ENCODE data around the gene LYL1.
A peak's percentile ranks its signal among the peaks of the same experiment; 100 is the strongest.

The LYL1 gene

DNA sequence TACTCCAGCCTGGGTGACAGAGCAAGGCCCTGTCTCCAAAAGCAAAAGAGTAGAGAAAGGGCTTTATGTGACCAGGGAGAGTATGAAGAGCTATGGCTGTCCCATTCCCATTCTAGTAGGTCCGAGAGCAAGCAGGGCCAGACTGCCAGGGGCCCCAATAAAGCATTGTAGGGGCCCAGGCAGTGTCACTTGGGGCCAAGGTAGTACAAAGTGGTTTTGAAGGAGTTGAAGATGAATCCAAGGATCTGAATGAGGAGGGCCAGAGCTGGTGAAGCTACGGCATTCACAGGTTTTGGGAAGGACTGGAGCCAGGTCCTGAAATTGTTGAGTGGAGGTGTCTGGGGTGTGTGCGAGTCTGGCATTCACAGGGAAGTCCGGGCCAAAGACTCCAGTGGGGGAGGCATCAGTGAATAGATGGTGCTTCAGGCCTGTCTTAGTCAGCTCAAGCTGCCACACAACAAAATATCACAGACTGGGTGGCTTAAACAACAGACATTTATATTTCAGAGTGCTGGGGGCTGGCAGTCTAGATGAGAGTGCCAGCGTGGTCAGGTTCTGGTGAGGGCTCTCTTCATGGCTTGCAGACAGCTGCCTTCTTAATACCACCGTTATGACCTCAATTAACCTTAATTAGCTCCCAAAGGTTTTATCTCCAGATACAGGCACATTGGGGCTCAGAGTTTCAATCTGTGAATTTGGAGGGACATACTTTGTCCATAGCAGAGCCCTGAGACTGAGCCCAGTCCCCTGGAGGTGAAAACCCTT lies 25.3 kb upstream of the LYL1 start:
- no peak overlapping the region for H3K4me3 ChIP-seq (ENCODE audit: control insufficient read depth, low read depth, low read length)
- no peak for DNase-seq (ENCODE audit: low read depth)
- TF ChIP-seq, protein P1, sequence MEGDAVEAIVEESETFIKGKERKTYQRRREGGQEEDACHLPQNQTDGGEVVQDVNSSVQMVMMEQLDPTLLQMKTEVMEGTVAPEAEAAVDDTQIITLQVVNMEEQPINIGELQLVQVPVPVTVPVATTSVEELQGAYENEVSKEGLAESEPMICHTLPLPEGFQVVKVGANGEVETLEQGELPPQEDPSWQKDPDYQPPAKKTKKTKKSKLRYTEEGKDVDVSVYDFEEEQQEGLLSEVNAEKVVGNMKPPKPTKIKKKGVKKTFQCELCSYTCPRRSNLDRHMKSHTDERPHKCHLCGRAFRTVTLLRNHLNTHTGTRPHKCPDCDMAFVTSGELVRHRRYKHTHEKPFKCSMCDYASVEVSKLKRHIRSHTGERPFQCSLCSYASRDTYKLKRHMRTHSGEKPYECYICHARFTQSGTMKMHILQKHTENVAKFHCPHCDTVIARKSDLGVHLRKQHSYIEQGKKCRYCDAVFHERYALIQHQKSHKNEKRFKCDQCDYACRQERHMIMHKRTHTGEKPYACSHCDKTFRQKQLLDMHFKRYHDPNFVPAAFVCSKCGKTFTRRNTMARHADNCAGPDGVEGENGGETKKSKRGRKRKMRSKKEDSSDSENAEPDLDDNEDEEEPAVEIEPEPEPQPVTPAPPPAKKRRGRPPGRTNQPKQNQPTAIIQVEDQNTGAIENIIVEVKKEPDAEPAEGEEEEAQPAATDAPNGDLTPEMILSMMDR (conservative IDR thresholded peaks at IDR 0.05; ENCODE audit: control insufficient read depth, insufficient read depth, low read depth, low read length), result no peak

DNA sequence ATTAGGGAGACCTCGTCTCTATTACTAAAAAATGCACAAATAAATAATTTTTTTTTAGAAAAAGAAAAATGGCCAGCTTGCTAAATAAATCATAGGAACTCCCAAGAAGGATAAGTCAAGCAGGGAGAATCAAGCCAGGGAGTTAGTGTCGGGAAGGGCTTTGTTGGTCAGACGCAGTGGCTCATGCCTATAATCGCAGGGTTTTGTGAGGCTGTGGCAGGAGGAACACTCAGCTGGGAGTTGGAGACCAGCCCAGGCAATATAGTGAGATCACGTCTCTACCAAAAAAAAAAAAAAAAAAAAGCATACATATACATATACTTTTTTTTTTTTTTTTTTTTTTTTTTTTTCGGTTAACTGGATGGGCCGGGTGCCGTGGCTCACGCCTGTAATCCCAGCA lies 24.4 kb upstream of the LYL1 start:
- H3K4me3 ChIP-seq (ENCODE audit: control insufficient read depth, low read depth, low read length), result no peak overlapping the region
- TF ChIP-seq, protein P1 (conservative IDR thresholded peaks at IDR 0.05; ENCODE audit: control insufficient read depth, insufficient read depth, low read depth, low read length), result no peak
- peak; percentile 63 for DNase-seq (ENCODE audit: low read depth)

DNA sequence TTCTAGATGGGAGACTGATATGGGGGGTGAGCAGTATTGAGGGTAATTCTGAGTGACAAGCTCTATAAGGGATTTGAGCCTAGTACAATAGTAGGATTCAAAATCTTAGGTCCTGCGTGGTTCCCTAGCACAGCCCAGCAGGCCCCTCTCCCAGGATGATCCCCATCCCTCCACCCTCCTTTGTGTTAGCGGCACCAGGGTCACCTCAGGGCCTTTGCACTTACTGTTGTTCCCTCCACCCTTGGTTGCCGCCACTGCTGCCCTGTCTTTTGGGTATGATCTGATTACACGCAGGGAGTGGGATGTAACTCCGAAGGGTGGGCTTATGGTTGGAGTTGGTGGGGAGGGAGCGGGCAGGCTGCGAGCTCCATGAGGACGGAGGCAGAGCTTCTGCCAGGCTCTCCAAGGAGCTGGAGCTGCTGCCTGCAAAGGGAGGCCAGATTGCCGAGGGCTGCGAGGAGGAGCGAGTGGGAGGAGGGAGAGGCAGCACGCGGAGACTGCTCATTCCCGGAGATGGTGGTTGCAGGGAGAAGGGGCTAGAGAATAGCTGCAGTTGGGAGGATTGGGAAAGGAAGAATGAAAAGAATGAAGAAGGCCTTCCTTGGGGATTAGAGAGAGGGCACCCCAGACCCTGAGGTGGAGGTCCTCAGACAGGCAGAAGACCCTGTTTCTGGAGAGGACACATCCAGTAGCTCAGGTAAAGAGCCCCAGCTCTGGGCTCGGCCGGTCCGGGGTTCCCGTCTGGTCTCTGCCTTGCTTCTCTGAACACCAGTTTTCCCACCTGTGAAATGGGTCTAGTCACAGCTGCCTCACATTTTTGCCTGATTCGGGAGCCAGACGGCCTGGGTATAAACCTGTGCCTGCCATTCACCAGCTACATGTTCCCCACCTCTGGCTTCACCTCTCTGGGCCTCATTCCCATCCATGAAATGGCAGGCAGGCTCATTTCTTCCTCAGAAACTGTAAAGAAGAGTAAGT lies 20.6 kb upstream of the LYL1 start:
- no peak for DNase-seq (ENCODE audit: low read depth)
- TF ChIP-seq, protein P1 (conservative IDR thresholded peaks at IDR 0.05; ENCODE audit: control insufficient read depth, insufficient read depth, low read depth, low read length), result no peak
- H3K4me3 ChIP-seq (ENCODE audit: control insufficient read depth, low read depth, low read length), result no peak overlapping the region

DNA sequence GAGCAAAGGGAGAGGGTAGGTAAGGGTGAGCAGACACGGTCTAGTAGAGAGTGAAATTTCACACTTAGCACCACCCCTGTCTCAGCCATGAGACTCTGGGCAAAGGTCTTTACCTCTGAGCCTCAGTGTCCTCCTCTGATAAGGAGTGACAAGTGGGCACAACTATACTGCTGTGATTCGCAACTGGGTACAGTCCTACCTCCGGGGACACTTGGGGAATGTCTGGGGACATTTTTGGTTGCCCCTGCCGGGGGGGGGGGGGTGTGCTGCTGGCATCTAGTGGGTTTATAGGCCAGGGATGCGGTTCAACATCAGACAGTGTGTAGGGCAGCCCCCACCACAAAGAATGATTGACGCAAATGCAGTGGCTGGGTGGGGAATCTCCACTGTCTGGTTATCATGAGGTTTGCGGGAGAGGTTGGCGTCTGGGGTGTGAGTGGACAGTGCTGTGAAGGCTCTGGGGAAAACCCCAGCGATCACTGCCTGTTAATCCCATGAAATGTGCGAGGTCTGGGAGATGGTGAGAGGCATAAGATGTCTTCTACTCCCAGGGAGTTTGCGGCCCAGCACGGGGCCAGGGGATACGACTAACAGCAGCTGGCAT lies 19.7 kb upstream of the LYL1 start:
- TF ChIP-seq, protein P1 (conservative IDR thresholded peaks at IDR 0.05; ENCODE audit: control insufficient read depth, insufficient read depth, low read depth, low read length), result no peak
- no peak for DNase-seq (ENCODE audit: low read depth)
- no peak overlapping the region for H3K4me3 ChIP-seq (ENCODE audit: control insufficient read depth, low read depth, low read length)

DNA sequence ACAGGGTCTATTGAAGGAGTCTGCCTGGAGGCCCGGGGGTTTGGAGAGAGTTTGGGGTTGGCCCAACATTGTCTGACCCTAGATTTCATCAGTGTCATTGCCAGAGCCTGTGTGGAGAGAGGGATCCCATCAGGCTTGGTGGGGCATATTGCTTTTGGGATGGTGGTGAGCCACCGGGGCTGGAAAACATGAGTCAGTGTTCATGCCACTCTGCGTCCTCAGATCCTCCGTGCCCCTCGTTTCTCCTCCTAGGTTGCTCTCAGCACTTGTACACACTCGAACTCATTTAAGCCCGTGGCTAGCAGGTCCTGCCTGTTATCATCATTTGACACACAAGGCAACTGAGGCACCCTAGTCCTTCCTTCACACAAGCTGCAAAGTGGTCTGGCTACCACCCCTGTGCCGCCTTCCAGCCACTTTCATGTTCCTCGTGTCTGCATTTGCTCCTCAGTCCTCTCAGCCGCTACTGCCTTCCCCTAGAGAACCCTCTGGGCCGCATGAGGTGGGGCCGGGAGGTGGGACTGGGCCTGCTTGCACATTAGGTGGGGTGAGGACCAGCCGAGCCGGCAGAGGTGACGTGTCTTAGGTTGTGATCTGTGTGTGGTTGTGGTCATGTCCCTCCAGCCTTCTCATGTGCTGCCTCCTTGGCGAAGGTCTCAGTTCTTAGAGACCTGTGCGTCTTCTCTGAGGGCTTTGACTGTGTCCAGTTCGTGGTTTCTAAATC lies 19.1 kb upstream of the LYL1 start:
- H3K4me3 ChIP-seq (ENCODE audit: control insufficient read depth, low read depth, low read length), result no peak overlapping the region
- DNase-seq (ENCODE audit: low read depth), result no peak
- TF ChIP-seq, protein P1 (conservative IDR thresholded peaks at IDR 0.05; ENCODE audit: control insufficient read depth, insufficient read depth, low read depth, low read length), result no peak

DNA sequence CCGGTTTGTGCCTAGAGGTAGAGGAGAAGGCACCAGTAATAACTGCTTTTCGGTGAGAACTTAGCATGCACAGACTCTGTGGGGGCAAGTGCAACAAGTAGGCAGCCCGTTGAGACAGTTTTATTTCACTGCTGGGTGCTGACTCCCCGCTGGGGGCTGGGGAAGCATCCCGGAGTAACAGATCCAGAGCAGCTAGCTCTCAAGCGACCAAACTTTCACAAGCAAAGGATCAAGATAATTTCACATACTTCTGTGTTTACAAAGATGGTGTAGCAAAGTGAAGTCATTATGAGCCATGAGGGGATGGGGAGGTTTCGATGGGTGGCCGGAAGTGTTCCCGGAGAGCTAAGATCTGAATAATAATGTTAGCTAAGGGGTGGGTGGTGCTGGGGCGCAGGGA lies 18.2 kb upstream of the LYL1 start:
- peak overlapping the region; percentile 10 for H3K4me3 ChIP-seq (ENCODE audit: control insufficient read depth, low read depth, low read length)
- peak; percentile 75 for DNase-seq (ENCODE audit: low read depth)
- TF ChIP-seq, protein P1 (conservative IDR thresholded peaks at IDR 0.05; ENCODE audit: control insufficient read depth, insufficient read depth, low read depth, low read length), result no peak
